Erythroblast (primary cell): ENCODE data around the gene SLC1A7.

Source experiments
- DNase-seq, 2 experiments: peaks; one replicate each; lab custom pipeline; 2025; lab: John Stamatoyannopoulos, UW
- GATA1 ChIP-seq: IDR thresholded peaks from 2 replicates; pipeline ENCODE4 v1.6.1; 2011; ENCODE audit warnings: low read depth, mild to moderate bottlenecking, control low read depth, low read length, moderate library complexity
- POLR2A ChIP-seq: IDR thresholded peaks from 2 replicates; pipeline ENCODE4 v1.6.1; 2011; ENCODE audit warnings: mild to moderate bottlenecking, low read length

SLC1A7 gene

GRCh38 chr1:53091841-53092645 is 50.4 kb downstream of the SLC1A7 start:
- no peak for DNase-seq
- no peak for TF ChIP-seq POLR2A
- no peak for TF ChIP-seq GATA1

GRCh38 chr1:53090227-53091147 is 52.0 kb downstream of the SLC1A7 start:
- no peak for DNase-seq
- no peak for TF ChIP-seq GATA1
- TF ChIP-seq POLR2A: no peak

GRCh38 chr1:53089478-53090226 is 52.8 kb downstream of the SLC1A7 start:
- no peak for TF ChIP-seq GATA1
- TF ChIP-seq POLR2A: no peak
- DNase-seq: no peak

GRCh38 chr1:53088616-53089300 is 53.7 kb downstream of the SLC1A7 start:
- TF ChIP-seq GATA1 (no peak), POLR2A (no peak)
- DNase-seq: no peak

GRCh38 chr1:53087332-53088285 is 54.8 kb downstream of the SLC1A7 start:
- TF ChIP-seq POLR2A (no peak), GATA1 (no peak)
- no peak for DNase-seq

- no peak for DNase-seq
These were observed 55.9 kb downstream of the SLC1A7 start for GRCh38 chr1:53086491-53087070.

GRCh38 chr1:53085405-53085804 is 57.0 kb downstream of the SLC1A7 start:
- DNase-seq: no peak
- TF ChIP-seq GATA1: no peak
- TF ChIP-seq POLR2A: no peak

More at GRCh38 chr1:53086491-53087070, 55.9 kb downstream of the SLC1A7 start:
- TF ChIP-seq POLR2A (no peak), GATA1 (no peak)

GRCh38 chr1:53084589-53084971 is 57.9 kb downstream of the SLC1A7 start:
- TF ChIP-seq GATA1 (no peak), POLR2A (no peak)
- DNase-seq: no peak

- no peak for DNase-seq
- TF ChIP-seq GATA1 (no peak), POLR2A (no peak)
These were observed 58.5 kb downstream of the SLC1A7 start for GRCh38 chr1:53083636-53084588.

- TF ChIP-seq POLR2A: no peak
- TF ChIP-seq GATA1: no peak
- DNase-seq: no peak
These were observed 59.5 kb downstream of the SLC1A7 start for GRCh38 chr1:53082826-53083455.
